NCI-H2081 treated with DMSO at 0.1 percent for 48 hours (cell line): ENCODE data around the gene HOXA3.
A peak's percentile ranks its signal among the peaks of the same experiment; 100 is the strongest.

Experiments used
- DNase-seq: peaks from one replicate; lab custom pipeline; 2025; lab: John Stamatoyannopoulos, UW

HOXA3 gene

GRCh38 chr7:27102581-27103442 lies 49.6 kb downstream of the HOXA3 start, which contains the start of gene HOXA2:
Gene HOXA2 (minus strand): TSS chr7:27102683. CDS start chr7:27102500, 183 bp downstream.
- no peak for DNase-seq

- DNase-seq, result no peak
Measured at GRCh38 chr7:27101957-27102580, 50.3 kb downstream of the HOXA3 start.

- DNase-seq, result no peak
Measured at GRCh38 chr7:27101171-27101956, 51.0 kb downstream of the HOXA3 start.

- DNase-seq, result no peak
Measured at GRCh38 chr7:27100694-27101170, 51.7 kb downstream of the HOXA3 start.

GRCh38 chr7:27099453-27100370 lies 52.7 kb downstream of the HOXA3 start:
- no peak for DNase-seq

GRCh38 chr7:27098578-27099451 lies 53.6 kb downstream of the HOXA3 start:
- no peak for DNase-seq

GRCh38 chr7:27097686-27098577 lies 54.5 kb downstream of the HOXA3 start:
- no peak for DNase-seq

GRCh38 chr7:27096768-27097514 lies 55.4 kb downstream of the HOXA3 start:
- DNase-seq, result no peak

GRCh38 chr7:27095897-27096767 lies 56.3 kb downstream of the HOXA3 start, which contains the start of gene HOXA1:
Gene HOXA1 (minus strand): TSS chr7:27096000. CDS start chr7:27095912, 88 bp downstream.
- DNase-seq, result peak; percentile 89

- DNase-seq, result no peak
Measured at GRCh38 chr7:27095050-27095896, 57.1 kb downstream of the HOXA3 start.

GRCh38 chr7:27094304-27095049 lies 57.9 kb downstream of the HOXA3 start:
- DNase-seq, result no peak

- no peak for DNase-seq
Measured at GRCh38 chr7:27093184-27093895, 59.0 kb downstream of the HOXA3 start.

GRCh38 chr7:27092819-27093110 lies 59.6 kb downstream of the HOXA3 start:
- no peak for DNase-seq

- no peak for DNase-seq
Measured at GRCh38 chr7:27091941-27092818, 60.2 kb downstream of the HOXA3 start.
